Smooth muscle cell (in vitro differentiated cells): ENCODE results near the gene CDK5RAP3. TPM values are rescaled to one million over a fixed set of nuclear protein-coding genes. Genes with fewer than 3 reads are reported as not detected.

Experiments
- DNase-seq: peaks from one replicate; lab custom pipeline; 2025; ENCODE audit not compliant: unreplicated experiment; lab: John Stamatoyannopoulos, UW
- H2AFZ ChIP-seq: fragments of 200-600 bp; sonication (generic); 2 replicates; pipeline ENCODE4 v1.6.0; 2016; ENCODE audit warnings: antibody characterized with exemption, low read depth, mild to moderate bottlenecking
- H3F3A ChIP-seq: fragments of 200-600 bp; sonication (generic); 2 replicates; pipeline ENCODE4 v1.6.0; 2017; ENCODE audit warnings: antibody characterized with exemption, low read depth
- H3K27ac ChIP-seq: fragments of 200-600 bp; sonication (generic); 2 replicates; pipeline ENCODE4 v1.5.1; 2016; ENCODE audit warnings: low read depth, mild to moderate bottlenecking
- H3K27me3 ChIP-seq: fragments of 200-600 bp; sonication (generic); 2 replicates; pipeline ENCODE4 v1.6.1; 2016; ENCODE audit warnings: low read depth, mild to moderate bottlenecking
- H3K36me3 ChIP-seq: fragments of 200-600 bp; sonication (generic); 2 replicates; pipeline ENCODE4 v1.5.1; 2016; ENCODE audit warnings: low read depth
- H3K4me1 ChIP-seq: fragments of 200-600 bp; sonication (generic); 2 replicates; pipeline ENCODE4 v1.5.1; 2016; ENCODE audit warnings: low read depth
- H3K4me2 ChIP-seq: fragments of 200-600 bp; sonication (generic); 2 replicates; pipeline ENCODE4 v1.6.0; 2016; ENCODE audit warnings: mild to moderate bottlenecking
- H3K4me3 ChIP-seq: fragments of 200-600 bp; sonication (generic); 2 replicates; pipeline ENCODE4 v1.5.1; 2016; ENCODE audit warnings: mild to moderate bottlenecking
- H3K79me2 ChIP-seq: fragments of 200-600 bp; sonication (generic); 2 replicates; pipeline ENCODE4 v1.6.0; 2016; ENCODE audit warnings: low read depth, mild to moderate bottlenecking
- H3K9ac ChIP-seq: fragments of 200-600 bp; sonication (generic); 2 replicates; pipeline ENCODE4 v1.6.0; 2016; ENCODE audit warnings: low read depth
- H3K9me3 ChIP-seq: fragments of 200-600 bp; sonication (generic); replicated peaks from 2 replicates; pipeline ENCODE4 v1.5.1; 2016; ENCODE audit warnings: low read depth
- H4K20me1 ChIP-seq: fragments of 200-600 bp; sonication (generic); 2 replicates; pipeline ENCODE4 v1.6.0; 2016; ENCODE audit warnings: low read depth
- CTCF ChIP-seq: fragments of 200-600 bp; sonication (generic); IDR thresholded peaks from 2 replicates; pipeline ENCODE4 v1.5.1; 2017; ENCODE audit warnings: borderline replicate concordance, mild to moderate bottlenecking, antibody characterized with exemption; ENCODE audit not compliant: insufficient read depth, poor library complexity, severe bottlenecking
- WGBS: methylation state at CpG from one replicate; pipeline ENCODE4 v1.1.7; 2016; ENCODE audit warnings: low lambda C conversion rate; 5-methylcytosine and 5-hydroxymethylcytosine counted together
- polyA plus RNA-seq: library from polyadenylated mRNA; unstranded; fragments of >200 nt; fragmentation: Nextera tagmentation; extraction: Ambion mirVana; gene quantifications from 2 replicates; pipeline ENCODE4 v1.2.1, GENCODE V29; 2016
- total RNA-seq: library from RNA; depleted of rRNA; stranded (reverse); fragments of >200 nt; gene quantifications from 2 replicates; pipeline ENCODE4 v1.2.3, GENCODE V29; 2014

The CDK5RAP3 gene
- total and polyA plus RNA-seq, 2 experiments from 2014 or later = 79.6 to 119 TPM

- Histone ChIP-seq H3K27ac (no peak overlapping the region), H3K4me1 (no peaks in the 10 kb centered on the region), H4K20me1 (no peaks in the 10 kb centered on the region), H3K36me3 (no peaks in the 10 kb centered on the region), H3K27me3 (no peaks in the 10 kb centered on the region), H3K79me2 (no peaks in the 10 kb centered on the region), H3F3A (no peaks in the 10 kb centered on the region), H3K9me3 (no peaks in the 10 kb centered on the region), H3K4me3 (no peak overlapping the region), H3K9ac (no peak overlapping the region), H2AFZ (no peak overlapping the region), H3K4me2 (no peak overlapping the region)
- 96% methylated on average over 13 of the region's 20 CpGs for WGBS
- no peak for TF ChIP-seq CTCF
- DNase-seq = no peak
Measured at GRCh38 chr17:47927821-47928400, 43.0 kb upstream of the CDK5RAP3 start.

GRCh38 chr17:47928415-47928814, 42.5 kb upstream of the CDK5RAP3 start:
- DNase-seq = no peak
- no peaks in the 10 kb centered on the region for H4K20me1 ChIP-seq

GRCh38 chr17:47929218-47930000, 41.5 kb upstream of the CDK5RAP3 start:
- Histone ChIP-seq H3K79me2 (no peaks in the 10 kb centered on the region), H3K9me3 (no peaks in the 10 kb centered on the region), H3K27ac (no peak overlapping the region), H3K4me1 (no peaks in the 10 kb centered on the region), H3K4me3 (no peak overlapping the region), H4K20me1 (no peaks in the 10 kb centered on the region), H3K36me3 (no peaks in the 10 kb centered on the region), H3F3A (no peaks in the 10 kb centered on the region), H3K4me2 (no peak overlapping the region), H3K9ac (no peak overlapping the region), H2AFZ (no peak overlapping the region), H3K27me3 (no peaks in the 10 kb centered on the region)
- WGBS = 91% methylated on average over 10 of the region's 10 CpGs
- no peak for TF ChIP-seq CTCF
- no peak for DNase-seq

More at GRCh38 chr17:47928415-47928814, 42.5 kb upstream of the CDK5RAP3 start:
- no peak for TF ChIP-seq CTCF
- no peak overlapping the region for H3K4me3 ChIP-seq
- H3K27ac ChIP-seq = no peak overlapping the region
- H3K4me2 ChIP-seq = no peak overlapping the region
- no peak overlapping the region for H3K9ac ChIP-seq
- H3K79me2 ChIP-seq = no peaks in the 10 kb centered on the region
- no peak overlapping the region for H2AFZ ChIP-seq
- 94% methylated on average over 2 of the region's 2 CpGs for WGBS
- H3K4me1 ChIP-seq = no peaks in the 10 kb centered on the region
- H3F3A ChIP-seq = no peaks in the 10 kb centered on the region
- no peaks in the 10 kb centered on the region for H3K27me3 ChIP-seq
- H3K36me3 ChIP-seq = no peaks in the 10 kb centered on the region
- no peaks in the 10 kb centered on the region for H3K9me3 ChIP-seq

GRCh38 chr17:47931848-47932247, 39.1 kb upstream of the CDK5RAP3 start:
- H3K4me3 ChIP-seq = no peak overlapping the region
- H3F3A ChIP-seq = no peaks in the 10 kb centered on the region
- H4K20me1 ChIP-seq = no peaks in the 10 kb centered on the region
- H3K4me1 ChIP-seq = no peaks in the 10 kb centered on the region
- H2AFZ ChIP-seq = no peak overlapping the region
- DNase-seq = no peak
- WGBS = 97% methylated on average over 4 of the region's 4 CpGs
- no peak for TF ChIP-seq CTCF
- H3K9me3 ChIP-seq = no peaks in the 10 kb centered on the region
- H3K79me2 ChIP-seq = no peaks in the 10 kb centered on the region
- H3K36me3 ChIP-seq = no peaks in the 10 kb centered on the region
- no peak overlapping the region for H3K9ac ChIP-seq
- no peaks in the 10 kb centered on the region for H3K27me3 ChIP-seq
- H3K4me2 ChIP-seq = no peak overlapping the region
- no peak overlapping the region for H3K27ac ChIP-seq
